Trophoblast cell (in vitro differentiated cells and primary cell): Measurements from ENCODE around the gene MAP4K4.
A peak's percentile ranks its signal among the peaks of the same experiment; 100 is the strongest.

Source experiments
- DNase-seq, 2 donors: peaks; one replicate each; pipeline ENCODE4 v3.0.0-alpha.2; 2016
- H2AFZ ChIP-seq: 2 replicates; pipeline ENCODE4 v1.6.1; 2013; ENCODE audit warnings: low read length, moderate library complexity, mild to moderate bottlenecking; ENCODE audit not compliant: insufficient read depth, poor library complexity
- H2AK5ac ChIP-seq: 2 replicates; pipeline ENCODE4 v1.6.1; 2013; ENCODE audit warnings: mild to moderate bottlenecking, low read length
- H2BK120ac ChIP-seq: 2 replicates; pipeline ENCODE4 v1.6.1; 2013; ENCODE audit warnings: low read length, mild to moderate bottlenecking, moderate library complexity; ENCODE audit not compliant: insufficient read depth, poor library complexity
- H2BK12ac ChIP-seq: 2 replicates; pipeline ENCODE4 v1.6.1; 2013; ENCODE audit warnings: mild to moderate bottlenecking, low read length, moderate library complexity
- H2BK5ac ChIP-seq: 2 replicates; pipeline ENCODE4 v1.6.1; 2013; ENCODE audit warnings: low read length, low read depth, moderate library complexity, mild to moderate bottlenecking; ENCODE audit not compliant: poor library complexity
- H3K14ac ChIP-seq: 2 replicates; pipeline ENCODE4 v1.6.1; 2013; ENCODE audit warnings: mild to moderate bottlenecking, low read length
- H3K18ac ChIP-seq: 2 replicates; pipeline ENCODE4 v1.6.1; 2013; ENCODE audit warnings: mild to moderate bottlenecking, low read length
- H3K23ac ChIP-seq: 2 replicates; pipeline ENCODE4 v1.6.1; 2013; ENCODE audit warnings: low read length
- H3K27ac ChIP-seq: 2 replicates; pipeline ENCODE4 v1.5.1; 2013; ENCODE audit warnings: low read depth, mild to moderate bottlenecking, inconsistent platforms, low read length, moderate library complexity
- H3K27me3 ChIP-seq: 2 replicates; pipeline ENCODE4 v1.6.1; 2013; ENCODE audit warnings: inconsistent platforms, mild to moderate bottlenecking, low read length, moderate library complexity; ENCODE audit not compliant: insufficient read depth
- H3K36me3 ChIP-seq, 2 experiments: 1 replicate in 1 of 2; 2 replicates in 1 of 2; pipeline ENCODE4 v1.6.1; 2013; ENCODE audit warnings: low read length in 2 of 2, mild to moderate bottlenecking in 2 of 2, moderate library complexity in 1 of 2; ENCODE audit not compliant: insufficient read depth in 2 of 2, control insufficient read depth in 1 of 2
- H3K4ac ChIP-seq: 2 replicates; pipeline ENCODE4 v1.6.1; 2013; ENCODE audit warnings: low read depth, mild to moderate bottlenecking, low read length, moderate library complexity
- H3K4me1 ChIP-seq, 2 experiments: 1 replicate in 1 of 2; 2 replicates in 1 of 2; pipeline ENCODE4 v1.6.1; 2013; ENCODE audit warnings: low read length in 2 of 2, mild to moderate bottlenecking in 2 of 2, moderate library complexity in 1 of 2; ENCODE audit not compliant: insufficient read depth in 2 of 2, control insufficient read depth in 1 of 2
- H3K4me2 ChIP-seq: 2 replicates; pipeline ENCODE4 v1.6.1; 2013; ENCODE audit warnings: inconsistent platforms, mild to moderate bottlenecking, low read length, moderate library complexity
- H3K4me3 ChIP-seq: 2 replicates; pipeline ENCODE4 v1.5.1; 2013; ENCODE audit warnings: mild to moderate bottlenecking, low read depth, low read length, inconsistent platforms
- H3K79me1 ChIP-seq: one replicate; pipeline ENCODE4 v1.6.1; 2013; ENCODE audit warnings: low read length
- H3K79me2 ChIP-seq: 2 replicates; pipeline ENCODE4 v1.6.1; 2013; ENCODE audit warnings: low read length, mild to moderate bottlenecking; ENCODE audit not compliant: control insufficient read depth, insufficient read depth, poor library complexity
- H3K9ac ChIP-seq: 2 replicates; pipeline ENCODE4 v1.6.1; 2013; ENCODE audit warnings: mild to moderate bottlenecking, low read length
- H3K9me3 ChIP-seq: 2 replicates; pipeline ENCODE4 v1.6.1; 2013; ENCODE audit warnings: low read depth, mild to moderate bottlenecking, control low read depth, inconsistent platforms, low read length; ENCODE audit not compliant: insufficient read depth
- H4K12ac ChIP-seq: 2 replicates; pipeline ENCODE4 v1.6.1; 2013; ENCODE audit warnings: low read depth, mild to moderate bottlenecking, low read length, moderate library complexity
- H4K8ac ChIP-seq: 2 replicates; pipeline ENCODE4 v1.6.1; 2013; ENCODE audit warnings: low read depth, mild to moderate bottlenecking, low read length, moderate library complexity
- H4K91ac ChIP-seq: one replicate; pipeline ENCODE4 v1.6.1; 2013; ENCODE audit warnings: low read depth, mild to moderate bottlenecking, low read length, moderate library complexity
- WGBS: extraction: QIAGEN DNeasy Blood & Tissue Kit; methylation state at CpG from one replicate; pipeline ENCODE4 v1.1.7; 2013; ENCODE audit warnings: missing lambda C conversion rate; ENCODE audit not compliant: insufficient read length, insufficient coverage; ENCODE audit errors: extremely low coverage; 5-methylcytosine and 5-hydroxymethylcytosine counted together

Gene MAP4K4

GRCh38 chr2:101787097-101787496, 89.6 kb downstream of the MAP4K4 start:
- Histone ChIP-seq H3K9me3 (no peaks in the 10 kb centered on the region), H3K36me3 (peaks cover 0 to 4% of the 10 kb centered on the region in 2 experiments), H3K4ac (peak overlapping the region; percentile 56), H2BK12ac (no peak overlapping the region), H4K91ac (no peak overlapping the region), H3K79me1 (peaks cover 4% of the 10 kb centered on the region), H3K4me1 (peaks cover 0 to 5% of the 10 kb centered on the region in 2 experiments), H3K9ac (no peak overlapping the region), H4K8ac (no peak overlapping the region), H3K27ac (no peak overlapping the region), H2AFZ (no peak overlapping the region), H4K12ac (no peak overlapping the region), H3K4me3 (no peak overlapping the region), H3K4me2 (no peak overlapping the region), H3K14ac (no peak overlapping the region), H3K79me2 (peaks cover 7% of the 10 kb centered on the region), H2AK5ac (no peak overlapping the region), H2BK120ac (no peak overlapping the region), H3K18ac (no peak overlapping the region), H2BK5ac (no peak overlapping the region), H3K27me3 (no peaks in the 10 kb centered on the region), H3K23ac (no peak overlapping the region)
- no CpG with 5 or more reads among the region's 3 CpGs for WGBS
- no peak for DNase-seq

DNA sequence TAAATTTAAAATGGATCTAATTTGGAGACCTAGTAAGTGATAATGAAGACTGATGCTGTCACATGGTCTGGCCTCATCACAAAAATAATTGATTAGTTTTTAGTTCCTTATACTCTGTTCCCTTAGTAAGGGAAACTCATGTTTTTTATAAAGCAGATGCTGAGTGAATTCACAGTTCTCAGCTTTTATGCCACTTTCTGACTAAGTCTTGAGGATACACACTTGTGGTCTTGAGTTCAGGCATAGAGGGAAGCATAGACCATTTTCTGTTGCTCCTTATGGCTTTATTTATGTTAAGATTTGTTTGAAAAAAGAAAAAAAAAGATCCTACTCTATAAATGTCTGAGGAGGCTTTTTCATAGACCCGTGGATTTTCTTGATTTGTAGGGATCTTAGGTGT, 91.1 kb downstream of the MAP4K4 start:
- Histone ChIP-seq H3K27ac (no peak overlapping the region), H3K36me3 (peaks cover 4 to 6% of the 10 kb centered on the region in 2 experiments), H2AFZ (no peak overlapping the region), H4K12ac (no peak overlapping the region), H3K23ac (no peak overlapping the region), H3K4ac (no peak overlapping the region), H2BK12ac (no peak overlapping the region), H2AK5ac (no peak overlapping the region), H3K79me1 (no peaks in the 10 kb centered on the region), H3K79me2 (peaks cover 2% of the 10 kb centered on the region), H2BK5ac (no peak overlapping the region), H3K18ac (no peak overlapping the region), H3K14ac (no peak overlapping the region), H3K9ac (no peak overlapping the region), H3K4me1 (peaks cover 0 to 2% of the 10 kb centered on the region in 2 experiments), H3K4me3 (no peak overlapping the region), H3K9me3 (no peaks in the 10 kb centered on the region), H3K27me3 (no peaks in the 10 kb centered on the region), H4K8ac (no peak overlapping the region), H2BK120ac (no peak overlapping the region), H3K4me2 (no peak overlapping the region), H4K91ac (no peak overlapping the region)
- no peak for DNase-seq
- no CpG with 5 or more reads among the region's 1 CpG for WGBS

- H2AFZ ChIP-seq = no peak overlapping the region
- no peak overlapping the region for H2AK5ac ChIP-seq
- H4K91ac ChIP-seq = no peak overlapping the region
- H3K14ac ChIP-seq = no peak overlapping the region
- H3K23ac ChIP-seq = no peak overlapping the region
- no peak overlapping the region for H2BK12ac ChIP-seq
- H4K12ac ChIP-seq = no peak overlapping the region
- no peak overlapping the region for H3K9ac ChIP-seq
- H2BK120ac ChIP-seq = no peak overlapping the region
- peaks cover 0 to 2% of the 10 kb centered on the region in 2 experiments for H3K4me1 ChIP-seq
- H3K18ac ChIP-seq = no peak overlapping the region
- no peaks in the 10 kb centered on the region for H3K27me3 ChIP-seq
- peaks cover 2% of the 10 kb centered on the region for H3K79me2 ChIP-seq
- peaks cover 4 to 6% of the 10 kb centered on the region in 2 experiments for H3K36me3 ChIP-seq
- peak overlapping the region; percentile 25 for H3K4ac ChIP-seq
- no peak overlapping the region for H4K8ac ChIP-seq
- peak in 1 of 2 donors; percentile 23 for DNase-seq
- H3K4me3 ChIP-seq = no peak overlapping the region
- H3K9me3 ChIP-seq = no peaks in the 10 kb centered on the region
- no peak overlapping the region for H3K4me2 ChIP-seq
- H3K79me1 ChIP-seq = no peaks in the 10 kb centered on the region
- H2BK5ac ChIP-seq = no peak overlapping the region
- no CpG with 5 or more reads among the region's 4 CpGs for WGBS
- H3K27ac ChIP-seq = no peak overlapping the region
These were observed 91.8 kb downstream of the MAP4K4 start for GRCh38 chr2:101788995-101789970.

DNA sequence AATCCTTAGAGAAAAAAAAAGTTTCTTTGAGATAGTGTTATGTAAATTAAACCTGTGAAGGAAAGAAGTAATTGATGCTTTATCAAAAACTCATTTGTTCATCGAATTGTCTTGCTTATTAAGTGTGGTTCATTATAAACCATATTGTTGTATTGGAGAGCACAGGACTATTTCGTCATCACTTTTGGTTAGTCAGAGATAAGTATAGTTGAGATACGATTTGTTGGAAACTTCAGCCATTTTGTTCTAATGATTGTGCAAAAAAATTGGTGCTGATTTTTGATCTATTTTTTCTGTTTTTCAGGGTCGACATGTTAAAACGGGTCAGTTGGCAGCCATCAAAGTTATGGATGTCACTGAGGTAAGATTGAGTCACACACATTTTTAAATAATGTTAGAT, 92.9 kb downstream of the MAP4K4 start:
- Histone ChIP-seq H3K36me3 (peaks cover 4 to 6% of the 10 kb centered on the region in 2 experiments), H3K14ac (no peak overlapping the region), H2BK5ac (no peak overlapping the region), H3K27me3 (no peaks in the 10 kb centered on the region), H4K91ac (no peak overlapping the region), H3K18ac (no peak overlapping the region), H2AFZ (no peak overlapping the region), H3K4me2 (no peak overlapping the region), H3K79me2 (peaks cover 2% of the 10 kb centered on the region), H2BK120ac (no peak overlapping the region), H2AK5ac (no peak overlapping the region), H3K79me1 (no peaks in the 10 kb centered on the region), H4K12ac (no peak overlapping the region), H3K4ac (no peak overlapping the region), H4K8ac (no peak overlapping the region), H3K9me3 (no peaks in the 10 kb centered on the region), H3K4me1 (peaks cover 0 to 2% of the 10 kb centered on the region in 2 experiments), H2BK12ac (no peak overlapping the region), H3K9ac (no peak overlapping the region), H3K4me3 (no peak overlapping the region), H3K23ac (no peak overlapping the region), H3K27ac (no peak overlapping the region)
- DNase-seq = no peak
- no CpG with 5 or more reads among the region's 5 CpGs for WGBS
